Measurements from ENCODE around the gene PLCB1. TPM values are rescaled to one million over a fixed set of nuclear protein-coding genes. Genes with fewer than 3 reads are reported as not detected.

The PLCB1 gene
- total and polyA plus RNA-seq, 2 experiments from 2014 or later: 6.7 to 20.5 TPM

GRCh38 chr20:8200220-8200619, 68.2 kb downstream of the PLCB1 start:
- Histone ChIP-seq H3K9me3 (ENCODE audit: low read depth) (no peaks in the 10 kb centered on the region), H3K36me3 (replicated peaks; ENCODE audit: insufficient read depth, low read depth) (no peaks in the 10 kb centered on the region), H3K9me2 (replicated peaks; ENCODE audit: insufficient read depth) (no peaks in the 10 kb centered on the region), H3K27ac (no peak overlapping the region), H3K27me3 (no peaks in the 10 kb centered on the region), H3K4me2 (no peak overlapping the region), H3K4me1 (ENCODE audit: insufficient read depth) (no peaks in the 10 kb centered on the region), H3K4me3 (no peak overlapping the region), H2AFZ (no peak overlapping the region), H4K20me1 (ENCODE audit: insufficient read depth, poor library complexity, severe bottlenecking) (no peaks in the 10 kb centered on the region), H3K79me2 (no peaks in the 10 kb centered on the region)
- no peak for TF ChIP-seq CTCF (IDR thresholded peaks at IDR 0.05; ENCODE audit: poor library complexity)
- TF ChIP-seq EZH2phosphoT487 (IDR thresholded peaks at IDR 0.05; ENCODE audit: low read depth, severe bottlenecking, unreplicated experiment): no peak
- no peak for TF ChIP-seq EZH2 (IDR thresholded peaks at IDR 0.05; ENCODE audit: borderline replicate concordance)
- no peak for DNase-seq (ENCODE audit: low spot score)

DNA sequence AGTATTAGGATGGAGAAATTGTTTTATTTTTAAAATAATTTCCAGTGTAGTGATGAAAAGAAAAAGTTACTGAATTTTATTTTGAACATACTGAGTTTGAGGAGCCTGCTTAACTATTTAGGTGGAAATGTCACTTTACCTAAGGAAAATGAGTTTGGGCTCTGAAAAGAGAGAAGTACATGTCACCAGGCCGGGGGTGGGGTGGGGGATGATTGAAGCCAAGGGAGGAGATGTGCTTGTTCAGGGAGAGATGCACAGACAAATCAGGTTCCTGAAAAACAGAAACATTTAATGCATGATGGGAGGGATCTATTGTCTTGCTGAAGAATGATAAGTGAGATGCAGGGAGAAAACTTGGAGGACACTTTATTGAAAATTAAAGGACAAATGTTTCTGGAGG, 71.3 kb downstream of the PLCB1 start:
- H2AFZ ChIP-seq: no peak overlapping the region
- no peak for TF ChIP-seq EZH2 (IDR thresholded peaks at IDR 0.05; ENCODE audit: borderline replicate concordance)
- 95% methylated on average over 1 of the region's 1 CpG for WGBS (ENCODE audit: low lambda C conversion rate, missing lambda C conversion rate)
- H4K20me1 ChIP-seq (ENCODE audit: insufficient read depth, poor library complexity, severe bottlenecking): no peaks in the 10 kb centered on the region
- H3K4me3 ChIP-seq: no peak overlapping the region
- DNase-seq (ENCODE audit: low spot score): no peak
- H3K9me3 ChIP-seq (ENCODE audit: low read depth): no peaks in the 10 kb centered on the region
- no peaks in the 10 kb centered on the region for H3K36me3 ChIP-seq (replicated peaks; ENCODE audit: insufficient read depth, low read depth)
- no peak overlapping the region for H3K27ac ChIP-seq
- no peak overlapping the region for H3K4me2 ChIP-seq
- H3K4me1 ChIP-seq (ENCODE audit: insufficient read depth): peaks cover 4% of the 10 kb centered on the region
- no peaks in the 10 kb centered on the region for H3K79me2 ChIP-seq
- no peaks in the 10 kb centered on the region for H3K9me2 ChIP-seq (replicated peaks; ENCODE audit: insufficient read depth)
- H3K27me3 ChIP-seq: no peaks in the 10 kb centered on the region

DNA sequence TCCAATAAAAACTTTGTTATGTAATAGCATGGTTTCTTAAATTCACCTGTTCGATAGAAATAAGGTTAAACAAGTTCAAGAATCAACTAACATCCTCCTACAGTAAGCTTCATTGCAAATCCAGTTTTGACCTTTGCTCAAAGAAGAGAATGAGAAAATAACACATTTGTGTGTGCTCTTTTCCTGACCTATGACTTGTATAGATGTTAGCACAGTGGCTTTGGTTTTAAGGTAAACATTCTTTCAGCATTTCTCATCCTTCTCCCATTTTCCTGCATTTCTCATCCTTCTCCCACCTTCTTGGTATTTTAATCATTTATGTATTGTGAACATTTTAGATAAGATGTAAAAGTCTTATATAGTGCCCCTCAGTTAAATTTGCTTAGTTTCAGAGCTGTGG, 73.9 kb downstream of the PLCB1 start:
- H2AFZ ChIP-seq: no peak overlapping the region
- no peaks in the 10 kb centered on the region for H3K79me2 ChIP-seq
- no peak overlapping the region for H3K27ac ChIP-seq
- peaks cover 15% of the 10 kb centered on the region for H3K4me1 ChIP-seq (ENCODE audit: insufficient read depth)
- H3K9me2 ChIP-seq (replicated peaks; ENCODE audit: insufficient read depth): no peaks in the 10 kb centered on the region
- H3K4me3 ChIP-seq: no peak overlapping the region
- H3K27me3 ChIP-seq: no peaks in the 10 kb centered on the region
- 52% methylated on average over 1 of the region's 1 CpG for WGBS (ENCODE audit: low lambda C conversion rate, missing lambda C conversion rate)
- H3K4me2 ChIP-seq: no peak overlapping the region
- no peaks in the 10 kb centered on the region for H3K9me3 ChIP-seq (ENCODE audit: low read depth)
- no peak for DNase-seq (ENCODE audit: low spot score)
- H4K20me1 ChIP-seq (ENCODE audit: insufficient read depth, poor library complexity, severe bottlenecking): no peaks in the 10 kb centered on the region
- TF ChIP-seq EZH2phosphoT487 (IDR thresholded peaks at IDR 0.05; ENCODE audit: low read depth, severe bottlenecking, unreplicated experiment) (no peak), CTCF (IDR thresholded peaks at IDR 0.05; ENCODE audit: poor library complexity) (no peak), EZH2 (IDR thresholded peaks at IDR 0.05; ENCODE audit: borderline replicate concordance) (no peak)
- no peaks in the 10 kb centered on the region for H3K36me3 ChIP-seq (replicated peaks; ENCODE audit: insufficient read depth, low read depth)

- no peak for TF ChIP-seq EZH2 (IDR thresholded peaks at IDR 0.05; ENCODE audit: borderline replicate concordance)
- TF ChIP-seq CTCF (IDR thresholded peaks at IDR 0.05; ENCODE audit: poor library complexity): no peak
- TF ChIP-seq EZH2phosphoT487 (IDR thresholded peaks at IDR 0.05; ENCODE audit: low read depth, severe bottlenecking, unreplicated experiment): no peak
- Histone ChIP-seq H3K4me3 (no peak overlapping the region), H3K9me2 (replicated peaks; ENCODE audit: insufficient read depth) (no peaks in the 10 kb centered on the region), H4K20me1 (ENCODE audit: insufficient read depth, poor library complexity, severe bottlenecking) (no peaks in the 10 kb centered on the region), H3K27ac (no peak overlapping the region), H3K79me2 (no peaks in the 10 kb centered on the region), H3K27me3 (no peaks in the 10 kb centered on the region), H3K9me3 (ENCODE audit: low read depth) (no peaks in the 10 kb centered on the region), H2AFZ (no peak overlapping the region), H3K36me3 (replicated peaks; ENCODE audit: insufficient read depth, low read depth) (no peaks in the 10 kb centered on the region), H3K4me2 (no peak overlapping the region), H3K4me1 (ENCODE audit: insufficient read depth) (peaks cover 15% of the 10 kb centered on the region)
- 73% methylated on average over 1 of the region's 1 CpG for WGBS (ENCODE audit: low lambda C conversion rate, missing lambda C conversion rate)
- DNase-seq (ENCODE audit: low spot score): no peak
Observed at GRCh38 chr20:8208226-8208625, 76.2 kb downstream of the PLCB1 start.

Data from hepatocyte (in vitro differentiated cells).